Cardiac septum (tissue), 1 donor: Measurements from ENCODE around the gene MYBPC1. TPM values are rescaled to one million over a fixed set of nuclear protein-coding genes. Genes with fewer than 3 reads are reported as not detected.
"Not testable (repeated sequence)": the region's sequence is repeated elsewhere in the genome, so short reads cannot be mapped to it uniquely, and the experiment has no call there.

Source experiments
- DNase-seq: peaks from one replicate; pipeline ENCODE4 v3.0.0-alpha.2; 2020; ENCODE audit warnings: low spot score
- intact Hi-C: fragments of 100-400 bp; cut with DNase I; formaldehyde crosslinking; loops from one replicate; pipeline ENCODE4 v1.14.0; 2022
- total RNA-seq: library from RNA; stranded (reverse); fragmentation: NEBNext Ultra II Directional; extraction: Animal tissue kit (Norgen Biotek cat#: 25700); gene quantifications from one replicate; pipeline ENCODE4 v1.2.1, GENCODE V29; 2021
- donor health status: DM: no; HTN: no; CAD: no.

MYBPC1 gene
- total RNA-seq, 1 donor from 2014 or later = 3.1 TPM

DNA sequence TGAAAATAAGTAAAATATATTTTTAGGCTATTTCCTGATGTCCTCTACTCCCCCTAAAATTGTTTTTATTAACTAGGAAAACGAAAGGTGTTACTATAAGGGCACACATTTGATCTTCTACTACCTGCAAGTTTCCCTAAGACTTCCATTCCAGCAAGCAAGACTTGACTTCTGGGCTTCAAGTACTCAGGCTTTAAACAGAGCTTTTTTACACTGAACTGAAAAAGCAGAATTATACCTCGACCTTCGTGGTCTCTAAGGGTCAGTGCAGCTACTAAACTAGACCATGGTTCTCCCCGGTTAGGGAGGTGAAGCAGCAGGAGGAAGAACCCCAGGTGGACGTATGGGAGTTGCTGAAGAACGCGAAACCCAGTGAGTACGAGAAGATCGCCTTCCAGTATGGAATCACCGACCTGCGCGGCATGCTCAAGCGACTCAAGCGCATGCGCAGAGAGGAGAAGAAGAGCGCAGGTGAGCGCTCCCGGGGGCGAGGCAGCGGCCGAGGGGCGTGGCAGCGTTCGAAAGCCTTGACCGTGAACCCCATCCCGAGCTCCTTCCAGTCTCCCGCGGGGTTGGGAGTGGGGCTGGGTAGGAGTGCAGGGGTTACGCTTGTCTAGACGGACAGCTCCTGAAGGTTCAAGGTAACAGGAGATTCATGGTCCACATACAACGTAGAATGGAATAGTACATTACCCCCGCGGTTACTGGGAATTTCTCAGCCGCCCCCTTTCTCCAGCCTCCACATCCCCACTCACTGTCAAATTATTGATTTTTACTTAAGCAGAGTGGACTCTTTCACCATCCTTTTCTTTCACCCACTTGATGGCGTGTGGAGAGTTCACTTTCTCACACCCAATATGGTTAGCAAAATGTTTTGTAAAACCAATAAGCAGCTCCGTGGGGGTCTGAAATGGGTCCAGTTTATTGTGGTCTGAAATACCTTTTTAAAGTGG, 47.6 kb downstream of the MYBPC1 start:
- DNase-seq = no peak
- intact Hi-C loops = no loop called here

DNA sequence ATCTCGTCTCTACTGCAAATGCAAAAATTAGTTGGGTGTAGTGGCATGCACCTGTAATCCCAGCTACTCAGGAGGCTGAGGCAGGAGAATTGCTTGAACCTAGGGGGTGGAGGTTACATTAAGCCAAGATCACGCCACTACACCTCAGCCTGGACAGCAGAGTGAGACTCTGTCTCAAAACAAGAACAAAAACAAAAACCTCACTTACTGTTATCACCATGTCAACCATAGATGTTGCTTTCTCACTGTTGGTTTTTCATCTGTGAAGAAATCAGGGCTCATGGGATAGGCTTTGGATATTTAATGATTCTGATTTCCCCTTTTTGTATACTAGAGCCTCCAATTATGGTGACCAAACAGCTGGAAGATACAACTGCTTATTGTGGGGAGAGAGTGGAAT, 52.9 kb downstream of the MYBPC1 start:
- DNase-seq = no peak
- intact Hi-C loops = no loop called here

DNA sequence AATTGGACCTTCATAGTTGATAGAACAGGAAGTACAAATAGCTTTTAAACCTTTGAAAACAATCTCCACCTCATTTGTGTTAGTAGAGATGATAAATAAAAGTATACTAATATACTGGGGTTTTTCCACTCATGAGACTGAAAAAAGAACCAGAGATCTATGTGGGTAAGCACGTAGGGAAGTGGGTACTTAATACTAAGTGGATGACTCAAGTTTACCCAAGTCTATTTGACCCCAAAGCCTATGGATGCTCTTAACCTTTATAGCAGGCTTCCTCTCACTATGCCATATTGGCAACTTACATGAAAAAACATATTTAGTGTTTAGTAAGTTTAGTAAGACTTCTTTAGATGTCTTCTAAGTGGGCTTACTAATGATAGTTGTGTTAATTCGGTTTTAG, 53.4 kb downstream of the MYBPC1 start:
- intact Hi-C loops = no loop called here
- no peak for DNase-seq

DNA sequence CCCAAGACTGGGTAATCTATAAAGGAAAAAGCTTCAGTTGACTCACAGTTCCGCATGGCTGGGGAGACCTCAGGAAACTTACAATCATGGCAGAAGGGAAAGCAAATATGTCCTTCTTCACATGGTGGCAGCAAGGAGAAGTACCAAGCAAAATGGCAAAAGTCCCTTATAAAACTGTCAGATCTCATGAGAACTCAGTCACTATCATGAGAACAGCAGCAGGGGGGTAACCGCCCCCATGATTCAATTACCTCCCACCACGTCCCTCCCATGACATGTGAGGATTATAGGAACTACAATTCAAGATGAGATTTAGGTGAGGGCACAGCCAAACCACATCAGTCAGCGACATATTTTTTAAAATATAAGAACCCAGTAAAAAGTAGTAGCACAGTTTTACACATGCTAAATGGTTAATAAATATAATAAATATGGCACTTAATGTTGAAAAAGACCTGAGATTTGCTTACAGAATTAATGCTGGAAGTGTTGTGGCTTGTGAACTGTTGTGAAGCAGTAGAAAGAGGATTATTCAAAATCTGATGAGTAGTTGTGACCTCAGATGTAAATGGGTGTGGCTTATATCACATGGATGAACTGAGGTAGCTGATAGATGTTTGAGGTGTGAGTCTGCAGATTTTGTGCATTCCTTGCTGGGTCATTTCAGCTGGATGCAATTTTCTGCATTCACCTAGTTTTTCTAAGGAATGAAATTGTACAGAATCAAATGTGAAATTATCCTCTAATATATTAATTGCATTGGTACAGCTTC, 55.8 kb downstream of the MYBPC1 start:
- intact Hi-C loops = no loop called here
- no peak for DNase-seq

DNA sequence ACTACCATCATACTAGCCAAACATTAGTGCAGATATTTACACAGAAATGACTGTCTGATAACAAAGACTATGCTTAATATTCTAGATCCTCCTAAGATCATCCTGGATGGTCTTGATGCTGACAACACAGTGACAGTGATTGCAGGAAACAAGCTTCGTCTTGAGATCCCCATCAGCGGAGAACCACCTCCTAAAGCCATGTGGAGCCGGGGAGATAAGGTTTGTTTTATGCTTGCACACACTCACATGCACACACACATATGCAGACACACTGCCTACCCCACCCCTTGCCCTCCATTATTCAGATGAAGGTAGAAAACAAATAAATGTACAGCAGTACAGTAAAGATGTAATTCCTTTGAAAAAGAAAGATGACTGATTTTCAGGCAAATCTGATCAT, 58.3 kb downstream of the MYBPC1 start:
- DNase-seq = no peak
- intact Hi-C loops = no loop called here

DNA sequence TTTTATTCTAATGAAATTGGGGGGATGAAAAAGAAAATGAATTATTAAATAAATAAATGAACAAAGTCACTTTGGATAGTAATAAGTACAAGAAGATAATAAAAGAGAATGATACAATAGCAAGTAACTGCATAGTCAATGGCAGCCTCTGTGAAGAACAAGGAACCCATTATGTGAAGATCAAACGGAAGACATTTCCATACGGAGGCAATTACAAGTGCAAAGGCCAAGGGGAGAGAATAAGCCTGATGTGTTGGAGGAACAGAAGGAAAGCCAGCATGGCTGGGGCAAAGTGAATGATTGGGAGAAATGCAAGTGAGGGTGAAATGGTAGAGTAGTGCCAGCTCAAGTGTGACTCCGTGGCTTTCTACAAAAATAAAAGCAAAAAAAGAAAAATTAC, 58.7 kb downstream of the MYBPC1 start:
- intact Hi-C loops = no loop called here
- no peak for DNase-seq

DNA sequence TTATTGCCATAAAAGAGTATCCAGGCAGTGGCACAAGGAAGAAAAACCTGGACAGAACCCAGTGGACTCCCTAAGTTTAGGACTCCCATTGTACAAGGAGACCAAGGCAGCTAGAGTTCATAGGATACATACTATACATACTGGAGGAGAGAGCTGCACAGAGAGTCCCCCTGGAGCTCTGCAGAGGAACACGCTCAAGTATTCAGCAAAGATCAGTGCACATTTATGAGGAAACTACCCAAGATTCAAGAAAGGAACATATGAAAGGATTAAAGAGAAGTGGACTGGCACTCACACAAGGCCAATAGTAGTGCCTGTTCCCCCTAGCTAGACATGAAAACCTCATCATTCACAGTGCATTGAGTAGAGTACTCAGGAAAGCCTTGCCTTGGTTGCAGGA, 59.7 kb downstream of the MYBPC1 start:
- DNase-seq = no peak
- intact Hi-C loops = no loop called here

DNA sequence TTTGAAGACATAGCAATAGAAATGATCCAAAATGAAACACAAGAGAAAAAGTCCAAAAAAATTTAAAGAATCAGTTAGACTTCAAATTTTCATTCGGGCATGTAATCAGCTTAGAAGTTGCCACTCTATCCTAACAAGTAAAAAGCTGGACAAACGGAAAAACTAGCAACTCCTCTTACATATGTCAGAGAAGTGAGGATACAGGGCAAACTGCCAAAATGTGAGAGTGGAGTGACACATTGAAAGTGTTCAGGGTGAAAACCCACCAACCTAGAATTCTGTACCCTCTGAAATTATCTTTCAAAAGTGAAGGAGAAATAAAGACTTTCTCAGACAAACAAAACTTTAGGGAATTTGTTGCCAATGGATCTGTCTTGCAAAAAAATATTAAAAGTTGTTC, 60.6 kb downstream of the MYBPC1 start:
- intact Hi-C loops = no loop called here
- no peak for DNase-seq

DNA sequence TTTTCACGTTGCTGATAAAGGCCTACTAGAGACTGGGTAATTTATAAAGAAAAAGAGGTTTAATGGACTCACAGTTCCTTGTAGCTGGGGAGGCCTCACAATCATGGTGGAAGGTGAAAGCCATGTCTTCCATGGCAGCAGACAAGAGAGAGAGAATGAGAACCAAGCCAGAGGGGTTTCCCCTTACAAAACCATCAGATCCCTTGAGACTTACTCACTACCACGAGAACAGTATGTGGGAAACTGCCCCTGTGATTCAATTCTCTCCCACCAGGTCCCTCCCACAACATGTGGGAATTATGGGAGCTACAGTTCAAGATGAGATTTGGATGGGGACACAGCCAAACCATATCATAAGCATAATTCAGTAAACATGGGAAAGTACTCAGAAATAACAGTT, 65.9 kb downstream of the MYBPC1 start:
- DNase-seq, intact Hi-C loops: not testable (repeated sequence)

DNA sequence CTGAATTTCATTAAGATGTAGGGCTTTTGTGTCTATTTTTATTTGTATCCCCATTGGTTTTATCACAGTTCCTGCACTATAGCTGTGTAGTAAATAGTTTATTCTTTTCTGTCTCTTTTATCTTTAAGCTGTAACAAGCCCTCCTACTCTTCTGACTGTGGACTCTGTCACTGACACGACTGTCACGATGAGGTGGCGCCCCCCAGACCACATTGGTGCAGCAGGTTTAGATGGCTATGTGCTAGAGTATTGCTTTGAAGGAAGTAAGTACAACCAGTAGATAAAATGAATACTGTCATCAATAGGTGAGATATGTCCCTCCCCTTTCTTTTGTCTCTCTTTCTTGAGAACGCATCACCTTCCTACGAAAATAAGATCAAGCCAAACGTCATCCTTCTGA, 68.5 kb downstream of the MYBPC1 start:
- intact Hi-C loops = no loop called here
- DNase-seq = no peak

DNA sequence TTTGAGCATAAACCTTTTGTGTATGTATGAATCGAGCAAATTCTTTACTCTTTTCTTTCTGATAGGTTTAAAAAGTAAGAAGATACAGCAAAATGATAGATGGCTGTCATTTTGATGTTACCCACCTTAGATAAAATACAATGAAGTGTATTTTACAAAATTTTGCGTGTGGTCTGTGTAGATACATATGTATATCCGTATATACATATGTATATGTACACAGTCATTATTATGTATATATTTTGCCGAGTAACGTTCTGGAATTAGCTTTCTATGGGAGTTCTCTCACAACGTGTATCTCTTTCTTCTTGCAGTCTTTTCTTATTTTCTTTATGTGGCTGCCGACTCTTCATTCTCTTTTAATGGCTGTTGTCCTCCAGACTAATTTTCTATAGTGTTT, 70.2 kb downstream of the MYBPC1 start:
- intact Hi-C loops = no loop called here
- DNase-seq = no peak

DNA sequence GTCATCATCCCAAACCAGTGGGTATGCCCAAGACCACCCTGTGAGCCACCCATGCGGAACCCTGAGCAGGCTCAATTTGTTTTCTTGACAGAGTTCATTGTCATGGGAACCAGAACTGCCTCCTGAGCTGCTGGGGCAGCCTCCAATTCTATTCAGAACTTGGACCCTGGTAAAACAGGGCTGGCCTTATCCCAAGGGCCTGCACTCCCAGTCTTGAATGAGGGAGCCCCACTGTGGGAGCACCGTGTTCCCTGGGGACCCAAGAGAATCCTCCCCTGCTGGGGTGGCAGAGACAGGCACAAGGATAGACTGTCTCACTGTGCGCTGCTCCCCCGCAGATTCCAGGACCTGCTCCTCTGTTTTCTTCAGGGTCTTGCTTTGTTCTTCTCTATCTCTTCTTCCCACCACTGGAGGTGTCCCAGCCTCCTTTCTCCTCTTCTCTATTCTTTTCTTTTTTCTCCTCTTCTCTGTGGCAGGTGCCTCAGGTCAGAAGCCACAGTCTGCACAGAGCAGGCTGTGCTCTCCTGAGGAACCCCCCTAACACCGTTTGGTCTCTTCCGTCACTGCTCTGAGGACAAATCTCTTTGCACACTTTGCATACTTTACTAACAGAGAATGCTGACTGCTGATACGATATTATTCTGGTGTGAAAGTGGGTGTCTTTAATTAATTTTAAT, 71.4 kb downstream of the MYBPC1 start:
- intact Hi-C loops = no loop called here
- DNase-seq = no peak

DNA sequence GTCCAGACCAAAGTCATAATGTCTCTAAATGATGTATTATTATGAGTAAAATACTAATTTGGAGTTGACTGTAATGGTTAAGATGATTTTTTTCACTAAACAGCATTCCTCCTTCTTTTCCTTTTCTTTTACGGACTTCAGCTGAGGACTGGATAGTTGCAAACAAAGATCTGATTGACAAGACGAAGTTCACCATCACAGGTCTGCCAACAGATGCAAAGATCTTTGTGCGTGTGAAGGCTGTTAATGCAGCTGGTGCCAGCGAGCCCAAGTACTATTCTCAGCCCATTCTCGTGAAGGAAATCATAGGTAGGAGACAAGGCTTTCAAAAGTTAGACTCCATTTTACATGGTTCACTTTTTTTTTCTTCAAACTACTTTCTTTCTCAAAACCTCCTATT, 72.8 kb downstream of the MYBPC1 start:
- intact Hi-C loops = no loop called here
- no peak for DNase-seq

DNA sequence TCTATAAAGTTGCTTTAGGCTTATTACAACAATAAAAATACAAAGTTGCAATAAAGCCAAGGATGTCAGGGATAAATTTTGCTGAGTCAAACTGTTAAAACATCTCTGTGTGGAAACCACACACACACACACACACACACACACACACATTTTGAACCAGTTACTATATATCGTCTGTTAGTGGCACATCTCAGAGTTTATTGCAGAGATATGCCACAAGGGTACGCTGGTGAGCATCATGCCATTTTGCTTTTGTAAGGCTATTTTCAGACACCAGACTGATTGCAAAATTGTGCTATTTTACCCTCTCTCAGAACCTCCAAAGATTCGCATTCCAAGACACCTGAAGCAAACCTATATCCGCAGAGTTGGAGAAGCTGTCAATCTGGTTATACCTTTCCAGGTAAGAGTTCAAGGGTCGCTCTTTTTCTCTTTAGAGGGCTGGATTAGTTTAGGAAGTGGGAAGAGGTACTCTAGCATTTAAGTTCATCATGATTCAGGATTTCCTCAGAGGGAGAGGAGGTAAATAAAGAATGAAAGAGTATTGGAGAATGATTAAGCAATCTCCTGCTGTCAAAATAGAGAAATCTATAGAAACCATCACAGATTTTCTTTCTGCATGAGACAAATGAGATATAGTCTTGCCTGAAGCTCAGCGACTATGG, 75.4 kb downstream of the MYBPC1 start:
- intact Hi-C loops = no loop called here
- DNase-seq = no peak

DNA sequence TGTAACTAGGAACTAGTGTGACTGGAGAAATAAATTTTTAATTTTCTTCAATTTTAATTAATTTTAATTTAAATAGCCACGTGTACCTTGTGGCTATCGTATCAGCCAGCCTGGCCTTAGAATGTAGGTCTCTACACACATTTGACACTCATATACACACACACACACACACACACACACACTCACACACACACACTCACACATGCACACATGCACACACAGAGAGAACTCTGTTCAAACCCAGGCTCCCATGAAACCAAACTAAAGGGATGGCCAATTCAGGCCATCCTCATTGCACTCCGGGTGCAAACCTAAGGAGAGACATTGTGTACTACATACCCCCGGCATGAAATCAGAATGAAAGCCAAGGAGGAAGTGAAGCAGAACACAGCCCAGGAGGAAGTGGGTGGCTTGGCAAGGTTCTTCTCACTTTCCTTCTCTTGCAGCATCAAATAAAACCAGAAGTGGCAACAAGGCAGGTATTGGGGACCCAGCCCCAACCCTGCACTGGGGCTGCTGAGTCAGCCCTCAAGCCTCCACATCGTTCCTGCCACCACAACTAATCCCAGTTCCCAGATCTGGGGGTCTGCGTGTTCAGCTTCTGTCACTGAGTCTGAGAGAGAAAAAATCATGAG, 76.5 kb downstream of the MYBPC1 start:
- DNase-seq = peak; percentile 76

DNA sequence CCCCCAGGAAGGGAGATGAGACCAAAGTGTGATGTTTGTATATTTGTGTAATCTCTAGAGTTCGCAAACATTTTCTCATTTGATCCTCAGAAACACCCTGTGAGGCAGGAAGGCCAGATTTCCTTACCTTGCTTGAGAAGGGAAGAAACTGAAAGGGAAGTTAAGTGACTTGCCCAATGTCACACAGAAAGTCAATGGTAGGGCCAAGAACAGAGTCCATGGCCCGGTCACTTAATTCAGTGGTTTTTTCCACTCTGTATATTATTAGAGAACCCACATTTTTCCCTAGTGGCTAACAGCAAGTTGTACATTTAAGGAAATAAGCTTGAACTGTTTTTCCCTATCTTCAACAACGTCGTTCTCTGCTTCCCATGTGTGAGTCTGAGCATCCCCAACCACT, 77.1 kb downstream of the MYBPC1 start:
- intact Hi-C loops = no loop called here
- no peak for DNase-seq

More for the DNA sequence above, 76.5 kb downstream of the MYBPC1 start:
- intact Hi-C loops = no loop called here

DNA sequence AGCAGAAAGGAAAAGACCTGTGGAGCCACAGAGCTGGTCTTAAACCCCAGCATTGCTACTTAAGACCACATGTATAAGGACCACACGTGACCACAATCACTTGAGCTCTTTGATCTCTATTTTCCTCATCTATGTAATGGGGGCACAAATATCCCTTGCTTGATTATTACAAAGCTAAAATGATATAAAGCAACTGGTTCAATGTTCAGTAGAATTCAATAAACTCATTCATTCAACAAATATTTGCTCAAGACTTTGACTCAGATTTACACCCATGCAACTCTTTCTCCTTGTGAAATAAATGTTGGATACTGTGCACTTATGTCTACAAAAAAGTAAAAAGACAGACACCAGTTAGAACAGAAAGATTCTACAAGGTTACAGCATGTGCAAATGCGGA, 80.8 kb downstream of the MYBPC1 start:
- no peak for DNase-seq
- intact Hi-C loops = no loop called here

DNA sequence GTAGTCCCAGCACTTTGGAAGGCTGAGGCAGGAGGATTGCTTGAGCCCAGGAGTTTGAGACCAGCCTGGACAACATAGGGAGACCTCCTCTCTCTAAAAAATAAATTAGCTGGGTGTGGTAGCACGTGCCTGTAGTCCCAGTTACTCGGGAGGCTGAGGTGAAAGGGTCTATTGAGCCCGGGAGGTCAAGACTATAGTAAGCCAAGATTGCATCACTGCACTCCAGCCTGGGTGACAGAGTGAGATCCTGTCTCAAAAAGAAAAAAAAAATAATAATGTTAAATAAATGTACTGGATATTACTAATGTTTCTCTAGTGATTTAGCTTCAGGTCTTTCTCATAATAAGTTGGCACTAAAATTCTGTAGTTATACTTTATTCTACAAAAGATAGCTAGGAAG, 81.7 kb downstream of the MYBPC1 start:
- DNase-seq, intact Hi-C loops: not testable (repeated sequence)

DNA sequence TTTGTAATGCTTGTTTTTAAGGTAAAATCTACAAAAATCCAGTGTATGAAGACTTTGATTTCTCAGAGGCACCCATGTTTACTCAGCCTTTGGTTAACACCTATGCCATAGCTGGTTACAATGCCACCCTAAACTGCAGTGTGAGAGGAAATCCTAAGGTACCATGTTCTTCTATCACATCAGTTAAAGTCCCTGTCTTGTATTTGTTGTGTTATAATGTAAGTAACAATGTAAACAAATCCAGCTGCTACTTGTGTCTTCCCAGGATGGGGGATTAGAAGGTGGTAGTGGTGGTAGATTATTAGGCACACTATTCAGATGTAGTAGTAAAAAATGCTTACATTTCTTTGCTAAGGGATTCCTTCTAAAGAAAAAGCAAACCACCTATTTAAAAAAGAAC, 83.3 kb downstream of the MYBPC1 start:
- intact Hi-C loops = no loop called here

More for the DNA sequence above, 83.3 kb downstream of the MYBPC1 start:
- no peak for DNase-seq
